Measurements from ENCODE around the gene KRTAP5-10. TPM values are rescaled to one million over a fixed set of nuclear protein-coding genes. Genes with fewer than 3 reads are reported as not detected.
A peak's percentile ranks its signal among the peaks of the same experiment; 100 is the strongest.
"Not testable (repeated sequence)": the region's sequence is repeated elsewhere in the genome, so short reads cannot be mapped to it uniquely, and the experiment has no call there.

KRTAP5-10 gene
- total RNA-seq, 6 experiments from 2014 or later: 0.17 to 0.18 (median 0.18) TPM; not detected in 3

DNA sequence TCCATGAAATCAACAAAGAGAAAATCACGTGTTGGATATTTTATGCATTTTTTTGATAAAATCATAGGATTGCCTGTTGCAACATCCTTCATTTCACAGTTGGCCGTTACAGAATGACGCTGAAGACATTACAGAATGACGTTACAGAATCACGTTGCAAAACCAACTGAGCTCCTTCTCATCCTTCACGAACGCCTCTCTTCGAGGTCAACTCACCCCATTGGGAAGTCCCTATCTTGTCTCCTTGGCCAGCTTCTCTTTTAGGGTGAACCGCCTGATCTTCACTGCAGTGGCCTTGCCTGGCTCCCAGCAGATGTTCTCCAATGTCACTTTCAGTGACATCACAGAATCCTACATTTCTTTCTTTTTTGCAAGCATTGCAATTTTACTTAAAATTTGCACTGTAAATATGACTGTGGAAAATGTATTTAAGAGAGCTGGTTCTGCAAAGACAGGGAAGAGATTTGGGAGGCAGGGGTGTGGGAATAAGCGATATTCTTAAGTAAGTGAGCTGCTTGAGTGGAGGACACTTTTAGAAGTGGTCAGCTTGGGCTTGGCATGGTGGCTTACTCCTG, 33.2 kb upstream of the KRTAP5-10 start:
- intact Hi-C loops (cut with DNase I): no loop called here
- Histone ChIP-seq H3K36me3 (no peaks in the 10 kb centered on the region), H3K4me1 (peaks cover 0 to 26% (median 12%) of the 10 kb centered on the region in 4 donors), H3K9me3 (no peaks in the 10 kb centered on the region), H3K27ac (no peak overlapping the region), H3K27me3 (no peaks in the 10 kb centered on the region), H3K4me3 (no peak overlapping the region)
- ATAC-seq (no peak), DNase-seq (no peak)
- TF ChIP-seq POLR2A (IDR thresholded peaks at IDR 0.05): no peak
- TF ChIP-seq, protein P1, sequence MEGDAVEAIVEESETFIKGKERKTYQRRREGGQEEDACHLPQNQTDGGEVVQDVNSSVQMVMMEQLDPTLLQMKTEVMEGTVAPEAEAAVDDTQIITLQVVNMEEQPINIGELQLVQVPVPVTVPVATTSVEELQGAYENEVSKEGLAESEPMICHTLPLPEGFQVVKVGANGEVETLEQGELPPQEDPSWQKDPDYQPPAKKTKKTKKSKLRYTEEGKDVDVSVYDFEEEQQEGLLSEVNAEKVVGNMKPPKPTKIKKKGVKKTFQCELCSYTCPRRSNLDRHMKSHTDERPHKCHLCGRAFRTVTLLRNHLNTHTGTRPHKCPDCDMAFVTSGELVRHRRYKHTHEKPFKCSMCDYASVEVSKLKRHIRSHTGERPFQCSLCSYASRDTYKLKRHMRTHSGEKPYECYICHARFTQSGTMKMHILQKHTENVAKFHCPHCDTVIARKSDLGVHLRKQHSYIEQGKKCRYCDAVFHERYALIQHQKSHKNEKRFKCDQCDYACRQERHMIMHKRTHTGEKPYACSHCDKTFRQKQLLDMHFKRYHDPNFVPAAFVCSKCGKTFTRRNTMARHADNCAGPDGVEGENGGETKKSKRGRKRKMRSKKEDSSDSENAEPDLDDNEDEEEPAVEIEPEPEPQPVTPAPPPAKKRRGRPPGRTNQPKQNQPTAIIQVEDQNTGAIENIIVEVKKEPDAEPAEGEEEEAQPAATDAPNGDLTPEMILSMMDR (IDR thresholded peaks at IDR 0.05): no peak
- WGBS (ENCODE audit: insufficient coverage, low coverage, low lambda C conversion rate, missing lambda C conversion rate): 74% methylated on average over 10 of the region's 10 CpGs

DNA sequence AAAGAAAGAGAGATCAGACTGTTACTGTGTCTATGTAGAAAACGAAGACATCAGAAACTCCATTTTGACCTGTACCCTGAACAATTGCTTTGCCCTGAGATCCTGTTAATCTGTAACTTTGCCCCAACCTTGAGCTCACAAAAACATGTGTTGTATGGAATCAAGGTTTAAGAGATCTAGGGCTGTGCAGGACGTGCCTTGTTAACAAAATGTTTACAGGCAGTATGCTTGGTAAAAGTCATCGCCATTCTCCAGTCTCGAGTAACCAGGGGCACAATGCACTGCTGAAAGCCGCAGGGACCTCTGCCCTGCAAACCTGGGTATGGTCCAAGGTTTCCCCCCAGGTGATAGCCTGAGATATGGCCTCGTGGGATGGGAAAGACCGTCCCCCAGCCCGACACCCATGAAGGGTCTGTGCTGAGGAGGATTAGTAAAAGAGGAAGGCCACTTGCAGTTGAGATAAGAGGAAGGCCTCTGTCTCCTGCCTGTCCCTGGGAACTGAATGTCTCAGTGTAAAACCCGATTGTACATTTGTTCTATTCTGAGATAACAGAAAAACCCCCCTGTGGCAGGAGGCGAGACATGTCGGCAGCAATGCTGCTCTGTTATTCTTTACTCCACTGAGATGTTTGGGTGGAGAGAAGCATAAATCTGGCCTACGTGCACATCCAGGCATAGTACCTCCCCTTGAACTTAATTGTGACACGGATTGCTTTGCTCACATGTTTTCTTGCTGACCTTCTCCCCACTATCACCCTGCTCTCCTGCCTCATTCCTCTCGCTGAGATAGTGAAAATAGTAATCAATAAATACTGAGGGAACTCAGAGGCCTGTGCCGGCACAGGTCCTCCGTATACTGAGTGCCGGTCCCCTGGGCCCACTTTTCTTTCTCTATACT, 30.4 kb upstream of the KRTAP5-10 start:
- ATAC-seq; H3K9me3 ChIP-seq; H3K4me3 ChIP-seq; H3K27me3 ChIP-seq; intact Hi-C loops (cut with DNase I); H3K36me3 ChIP-seq: not testable (repeated sequence)
- Histone ChIP-seq H3K4me1 (peaks cover 0 to 20% (median 10%) of the 10 kb centered on the region in 4 donors), H3K27ac (peak overlapping the region; percentile 71 to 92 (median 81))
- DNase-seq: peak in 1 of 3 donors; percentile 42
- 27% methylated on average over 17 of the region's 17 CpGs for WGBS (ENCODE audit: insufficient coverage, low coverage, low lambda C conversion rate, missing lambda C conversion rate)

DNA sequence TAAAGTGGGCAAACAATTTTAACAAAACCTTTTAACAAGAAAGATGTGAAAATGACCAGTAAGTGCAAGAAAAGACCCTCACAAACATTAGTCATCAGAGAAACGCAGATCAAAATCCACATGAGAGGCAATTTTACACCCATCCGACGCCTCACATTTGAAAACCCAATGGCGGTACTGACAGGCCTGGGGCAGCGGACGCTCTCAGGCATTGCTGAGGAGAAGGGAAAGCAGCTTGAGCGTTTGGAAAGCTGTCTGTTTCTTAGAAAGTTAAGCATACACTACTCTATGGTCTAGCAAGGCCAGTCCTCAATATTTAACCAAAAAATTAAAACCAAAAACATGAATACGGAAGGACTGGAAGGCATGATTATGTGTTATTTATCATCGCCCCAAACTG, 29.5 kb upstream of the KRTAP5-10 start:
- Histone ChIP-seq H3K27me3 (no peaks in the 10 kb centered on the region), H3K4me3 (no peak overlapping the region), H3K36me3 (no peaks in the 10 kb centered on the region), H3K27ac (peak overlapping the region in 2 of 3 donors; percentile 81 to 92), H3K9me3 (no peaks in the 10 kb centered on the region), H3K4me1 (peaks cover 0 to 20% (median 10%) of the 10 kb centered on the region in 4 donors)
- intact Hi-C loops (cut with DNase I): no loop called here
- DNase-seq (no peak), ATAC-seq (no peak)
- WGBS (ENCODE audit: insufficient coverage, low coverage, low lambda C conversion rate, missing lambda C conversion rate): 80% methylated on average over 8 of the region's 9 CpGs
- no peak for TF ChIP-seq POLR2A (IDR thresholded peaks at IDR 0.05)
- TF ChIP-seq, protein P1 (IDR thresholded peaks at IDR 0.05): no peak

DNA sequence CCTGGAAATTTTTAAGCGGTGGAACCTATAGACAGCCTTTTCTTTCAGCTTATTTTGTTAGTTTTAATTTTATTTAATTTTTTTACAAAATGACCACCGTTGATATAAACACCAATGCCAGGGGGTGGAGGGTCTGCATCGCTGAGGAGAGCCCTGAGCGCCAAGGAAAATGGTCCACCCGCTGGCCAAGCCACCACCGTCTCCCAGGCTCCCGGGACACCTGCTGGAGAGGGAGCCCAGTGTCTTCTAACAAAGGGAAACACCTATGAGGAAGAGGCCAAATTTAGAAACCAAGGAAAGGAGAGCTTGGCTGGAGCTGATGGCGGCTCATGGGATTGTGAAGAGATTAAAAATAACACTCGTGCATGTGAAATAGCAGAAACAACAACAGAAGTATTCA, 27.8 kb upstream of the KRTAP5-10 start:
- Histone ChIP-seq H3K27ac (no peak overlapping the region), H3K4me3 (no peak overlapping the region), H3K4me1 (peaks cover 0 to 20% (median 10%) of the 10 kb centered on the region in 4 donors), H3K36me3 (no peaks in the 10 kb centered on the region), H3K27me3 (no peaks in the 10 kb centered on the region), H3K9me3 (no peaks in the 10 kb centered on the region)
- 85% methylated on average over 9 of the region's 9 CpGs for WGBS (ENCODE audit: insufficient coverage, low coverage, low lambda C conversion rate, missing lambda C conversion rate)
- ATAC-seq (no peak), DNase-seq (no peak)
- TF ChIP-seq, protein P1 (IDR thresholded peaks at IDR 0.05): no peak
- no peak for TF ChIP-seq POLR2A (IDR thresholded peaks at IDR 0.05)
- intact Hi-C loops (cut with DNase I): no loop called here

DNA sequence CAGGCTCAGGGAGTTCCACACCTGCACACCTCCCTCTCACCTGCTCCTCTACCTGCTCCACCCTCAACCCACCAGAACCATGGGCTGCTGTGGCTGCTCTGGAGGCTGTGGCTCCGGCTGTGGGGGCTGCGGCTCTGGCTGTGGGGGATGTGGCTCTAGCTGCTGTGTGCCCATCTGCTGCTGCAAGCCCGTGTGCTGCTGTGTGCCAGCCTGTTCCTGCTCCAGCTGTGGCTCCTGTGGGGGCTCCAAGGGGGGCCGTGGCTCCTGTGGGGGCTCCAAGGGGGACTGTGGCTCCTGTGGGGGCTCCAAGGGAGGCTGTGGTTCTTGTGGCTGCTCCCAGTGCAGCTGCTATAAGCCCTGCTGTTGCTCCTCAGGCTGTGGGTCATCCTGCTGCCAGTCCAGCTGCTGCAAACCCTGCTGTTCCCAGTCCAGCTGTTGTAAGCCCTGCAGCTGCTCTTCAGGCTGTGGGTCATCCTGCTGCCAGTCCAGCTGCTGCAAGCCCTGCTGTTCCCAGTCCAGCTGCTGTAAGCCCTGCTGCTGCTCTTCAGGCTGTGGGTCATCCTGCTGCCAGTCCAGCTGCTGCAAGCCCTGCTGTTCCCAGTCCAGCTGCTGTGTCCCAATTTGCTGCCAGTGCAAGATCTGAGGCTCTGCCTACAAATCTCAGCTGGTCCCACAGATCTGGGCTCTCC, 27.2 kb upstream of the KRTAP5-10 start, which contains the start of gene KRTAP5-8:
Gene KRTAP5-8, plus strand, starts transcription at position 49 of the 689 bp plus-strand sequence. Its CDS starts 31 bp downstream, at position 80.
- H3K4me3 ChIP-seq; H3K9me3 ChIP-seq; H3K27me3 ChIP-seq; intact Hi-C loops (cut with DNase I); DNase-seq; H3K27ac ChIP-seq; H3K36me3 ChIP-seq; ATAC-seq: not testable (repeated sequence)
- no CpG with 5 or more reads among the region's 4 CpGs for WGBS (ENCODE audit: insufficient coverage, low coverage, low lambda C conversion rate, missing lambda C conversion rate)
- H3K4me1 ChIP-seq: peaks cover 0 to 20% (median 10%) of the 10 kb centered on the region in 4 donors
